K562 (cell line): ENCODE results near the gene RHEBL1.

Experiments used
- ARHGAP35 ChIP-seq: fragments of 450-650 bp; IDR thresholded peaks from 2 replicates; pipeline ENCODE4 v1.6.1; 2018; ENCODE audit not compliant: partially characterized antibody
- CTBP1 ChIP-seq: fragments of 450-650 bp; IDR thresholded peaks from 2 replicates; pipeline ENCODE4 v1.6.1; 2016; ENCODE audit warnings: borderline replicate concordance
- CTCF ChIP-seq, 3 experiments: IDR thresholded peaks in 2 of 3; conservative IDR thresholded peaks in 1 of 3; 2 replicates each; pipeline ENCODE4 v1.5.1; 2011 to 2012; ENCODE audit warnings: low read length in 3 of 3, mild to moderate bottlenecking in 3 of 3, control low read depth in 2 of 3, improper control_type of control experiment in 1 of 3, inconsistent platforms in 1 of 3, low read depth in 1 of 3, mixed read lengths in 1 of 3, moderate library complexity in 1 of 3; ENCODE audit not compliant: insufficient read depth in 2 of 3
- FOXA3 ChIP-seq, 2 experiments: fragments of 450-650 bp in 1 of 2; sonication (generic) in 1 of 2; formaldehyde crosslinking; IDR thresholded peaks in 1 of 2; conservative IDR thresholded peaks in 1 of 2; 2 replicates each; pipeline versions ENCODE4 v1.4.0 to v1.8.0; 2020 to 2022; ENCODE audit warnings: mild to moderate bottlenecking in 2 of 2, missing genetic modification reagents in 1 of 2
- HMGN3 ChIP-seq: IDR thresholded peaks from 2 replicates; pipeline ENCODE4 v1.6.1; 2011; ENCODE audit warnings: borderline replicate concordance, low read depth, mild to moderate bottlenecking, mixed read lengths, low read length; ENCODE audit not compliant: insufficient read length; ENCODE audit errors: extremely low read depth
- IRF1 ChIP-seq: sonication (generic); formaldehyde crosslinking; IDR thresholded peaks from 2 replicates; pipeline ENCODE4 v1.8.0; 2022; ENCODE audit warnings: missing genetic modification reagents, mild to moderate bottlenecking, borderline replicate concordance
- NUFIP1 ChIP-seq: fragments of 450-650 bp; IDR thresholded peaks from 2 replicates; pipeline ENCODE4 v1.6.1; 2018; ENCODE audit not compliant: partially characterized antibody
- TCF7L2 ChIP-seq: fragments of 150-350 bp; IDR thresholded peaks from 2 replicates; pipeline ENCODE4 v1.6.1; 2016; ENCODE audit warnings: low read depth, mild to moderate bottlenecking, low read length, moderate library complexity
- ZNF253 ChIP-seq: fragments of 250-450 bp; sonication (Bioruptor Pico); conservative IDR thresholded peaks from 2 replicates; pipeline ENCODE4 v1.6.1; 2021; ENCODE audit warnings: mild to moderate bottlenecking
- ZNF79 ChIP-seq: fragments of 250-450 bp; sonication (Bioruptor Pico); IDR thresholded peaks from 2 replicates; pipeline ENCODE4 v1.4.0; 2020; ENCODE audit warnings: low read depth, mild to moderate bottlenecking, moderate library complexity

GRCh38 chr12:49100380-49100779 is 30.6 kb upstream of the RHEBL1 start:
- no peak for TF ChIP-seq CTCF (IDR thresholded peaks at IDR 0.05 in 2 of 3, conservative IDR thresholded peaks at IDR 0.05 in 1 of 3; ENCODE audit: insufficient read depth in 2 of 3, low read depth in 1 of 3, low read length in 3 of 3)
- TF ChIP-seq ZNF79 (CRISPR knock-in tag) = no peak
- no peak for TF ChIP-seq ZNF253 (CRISPR knock-in tag)
- TF ChIP-seq IRF1 (CRISPR knock-in tag) = no peak
- TF ChIP-seq HMGN3 = no peak
- no peak for TF ChIP-seq ARHGAP35
- TF ChIP-seq FOXA3 (CRISPR knock-in tag; conservative IDR thresholded peaks at IDR 0.05 in 1 of 2, IDR thresholded peaks at IDR 0.05 in 1 of 2) = no peak
- TF ChIP-seq NUFIP1 = no peak
- TF ChIP-seq CTBP1 = no peak
- TF ChIP-seq TCF7L2 = no peak
